HepG2 (cell line): ENCODE data around the gene PDLIM5. TPM values are rescaled to one million over a fixed set of nuclear protein-coding genes. Genes with fewer than 3 reads are reported as not detected.
A peak's percentile ranks its signal among the peaks of the same experiment; 100 is the strongest.

ENCODE experiments used
- AKNA ChIP-seq: sonication (generic); formaldehyde crosslinking; IDR thresholded peaks from 2 replicates; pipeline ENCODE4 v1.4.0; 2020; ENCODE audit warnings: missing genetic modification reagents, borderline replicate concordance
- HHEX ChIP-seq: IDR thresholded peaks from 2 replicates; pipeline ENCODE4 v1.6.1; 2016; ENCODE audit warnings: control low read depth
- MLLT10 ChIP-seq: sonication (generic); formaldehyde crosslinking; IDR thresholded peaks from 2 replicates; pipeline ENCODE4 v1.4.0; 2020; ENCODE audit warnings: missing genetic modification reagents
- NCOR1 ChIP-seq: fragments of 200-600 bp; sonication (generic); IDR thresholded peaks from 2 replicates; pipeline ENCODE4 v1.7.0; 2017; ENCODE audit warnings: antibody characterized with exemption, low read length, borderline replicate concordance
- RFXANK ChIP-seq: IDR thresholded peaks from 2 replicates; pipeline ENCODE4 v1.6.1; 2016
- ZBTB49 ChIP-seq: sonication (generic); formaldehyde crosslinking; IDR thresholded peaks from 2 replicates; pipeline ENCODE4 v1.4.0; 2020; ENCODE audit warnings: missing genetic modification reagents, borderline replicate concordance
- ZHX2 ChIP-seq, 2 experiments: sonication (generic) in 1 of 2; formaldehyde crosslinking in 1 of 2; IDR thresholded peaks; 2 replicates each; pipeline versions ENCODE4 v1.6.1 to v1.9.0; 2014 to 2022; ENCODE audit warnings: antibody characterized with exemption in 1 of 2, borderline replicate concordance in 1 of 2, inconsistent platforms in 1 of 2, low read depth in 1 of 2, missing genetic modification reagents in 1 of 2
- ZNF292 ChIP-seq: sonication (generic); formaldehyde crosslinking; IDR thresholded peaks from 2 replicates; pipeline ENCODE4 v1.8.1; 2022; ENCODE audit warnings: mild to moderate bottlenecking, low read depth, missing genetic modification reagents, borderline replicate concordance
- ZNF570 ChIP-seq: sonication (generic); formaldehyde crosslinking; IDR thresholded peaks from 2 replicates; pipeline ENCODE4 v1.4.0; 2020; ENCODE audit warnings: mild to moderate bottlenecking, missing genetic modification reagents, borderline replicate concordance
- ZNF687 ChIP-seq: sonication (generic); formaldehyde crosslinking; IDR thresholded peaks from 2 replicates; pipeline ENCODE4 v1.5.1; 2020; ENCODE audit warnings: mild to moderate bottlenecking, missing genetic modification reagents, moderate library complexity
- polyA plus RNA-seq, 8 experiments: library from polyadenylated mRNA; depleted of rRNA in 3 of 8; stranded (reverse) in 7 of 8; unstranded in 1 of 8; fragments of >200 nt; fragmentation: Illumina TruSeq in 4 of 8; extraction: Trizol in 4 of 8; gene quantifications; 2 replicates each; pipeline versions ENCODE4 v1.2.1 to v1.2.3, GENCODE V29; 2011 to 2016; ENCODE audit warnings: low read depth in 4 of 8, missing spikeins in 1 of 8, mixed read lengths in 1 of 8; ENCODE audit not compliant: insufficient read depth in 1 of 8
- total RNA-seq, 5 experiments: library from RNA; depleted of rRNA; stranded (reverse); fragments of >200 nt; fragmentation: Illumina TruSeq; extraction: Trizol; gene quantifications; 2 replicates each; pipeline ENCODE4 v1.2.3, GENCODE V29; 2016; ENCODE audit warnings: low read depth in 1 of 5

PDLIM5 gene
- total and polyA plus RNA-seq, 2 of the 13 experiments (the other 11 are each of a cell fraction or from before 2014, with no cell fraction given): 52.8 to 119 TPM

DNA sequence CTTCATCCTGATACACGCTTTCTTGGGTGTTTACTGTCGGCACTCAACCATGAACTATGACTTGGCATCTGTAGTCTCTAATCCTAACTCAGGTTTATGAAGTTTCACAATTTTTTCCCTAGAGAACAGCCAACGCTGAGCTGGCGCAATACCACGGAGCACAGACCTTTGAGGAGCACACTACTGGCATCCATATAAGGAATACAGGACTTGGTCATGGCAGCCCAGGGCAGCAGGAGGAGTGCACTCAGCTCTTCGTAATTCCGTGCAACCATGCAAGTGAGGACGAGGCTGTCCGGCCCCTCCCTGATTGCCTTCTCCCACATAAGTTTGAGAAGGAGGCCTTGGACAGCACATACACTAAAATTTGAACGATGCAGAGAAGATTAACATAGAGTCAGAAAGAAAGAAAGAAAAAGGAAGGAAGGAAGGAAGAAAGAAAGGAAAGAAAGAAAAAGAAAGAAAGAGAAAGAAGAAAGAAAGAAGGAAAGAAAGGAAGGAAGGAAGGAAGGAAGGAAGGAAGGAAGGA is 41.0 kb upstream of the PDLIM5 start (continued):
- no peak for TF ChIP-seq ZHX2 (IDR thresholded peaks at IDR 0.05; ENCODE audit: low read depth)
- no peak for TF ChIP-seq ZHX2 (CRISPR knock-in tag; IDR thresholded peaks at IDR 0.05; ENCODE audit: borderline replicate concordance)
- TF ChIP-seq ZNF687 (CRISPR knock-in tag): peak; percentile 38; the same call in 1 of the 2 replicates
- TF ChIP-seq RFXANK (CRISPR knock-in tag): no peak
- no peak for TF ChIP-seq ZNF292 (CRISPR knock-in tag)
- no peak for TF ChIP-seq HHEX (CRISPR knock-in tag)
- TF ChIP-seq ZNF570 (CRISPR knock-in tag): no peak
- no peak for TF ChIP-seq AKNA (CRISPR knock-in tag)
- no peak for TF ChIP-seq ZBTB49 (CRISPR knock-in tag)
- TF ChIP-seq NCOR1: no peak
- no peak for TF ChIP-seq MLLT10 (CRISPR knock-in tag)
